HG03175 (cell line): Measurements from ENCODE around the gene VEZT.
"Not testable (repeated sequence)": the region's sequence is repeated elsewhere in the genome, so short reads cannot be mapped to it uniquely, and the experiment has no call there.

Experiments used
- ATAC-seq: cut with Tn5 transposase; IDR thresholded peaks from one replicate; pipeline ENCODE4 v1.9.1; 2021; ENCODE audit warnings: mild to moderate bottlenecking, moderate library complexity; ENCODE audit not compliant: unreplicated experiment

Gene VEZT

DNA sequence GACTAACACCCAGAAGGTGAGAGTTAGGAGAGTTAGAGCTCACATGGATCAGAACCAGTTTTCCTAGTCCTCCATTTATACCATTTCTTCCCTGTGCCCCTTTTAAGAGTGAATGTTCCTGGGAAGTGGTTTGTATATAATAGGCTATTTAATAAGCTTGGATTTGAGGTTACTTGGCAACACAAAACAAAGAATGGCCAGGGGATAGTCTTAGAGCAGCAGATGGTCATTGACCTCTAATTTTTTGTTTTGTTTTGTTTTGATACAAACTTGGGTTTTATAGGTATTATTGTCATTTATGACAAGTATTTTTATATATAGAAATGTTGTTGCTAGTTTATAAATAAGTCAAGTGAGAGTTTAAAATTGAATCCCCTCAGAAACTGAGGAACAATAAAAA, 35.8 kb downstream of the VEZT start:
- no peak for ATAC-seq

DNA sequence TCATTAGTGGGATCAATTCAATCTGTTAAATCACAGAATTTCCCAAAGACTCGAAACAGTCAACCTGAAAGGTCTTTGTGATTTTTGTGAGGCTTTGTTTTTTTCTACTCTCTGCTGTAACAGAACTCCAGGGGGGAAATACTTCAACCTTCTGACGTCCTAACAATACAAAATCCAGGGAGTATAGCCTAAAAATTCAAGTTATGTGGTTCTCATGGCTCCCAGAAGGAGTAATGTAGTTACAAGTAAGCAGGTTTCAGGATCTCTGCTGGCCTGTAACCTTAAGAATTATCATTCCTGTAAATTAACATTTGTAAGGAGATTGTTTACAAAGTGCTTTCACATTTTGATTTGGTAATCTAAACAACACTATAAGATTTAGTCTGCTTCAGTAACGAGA, 39.9 kb downstream of the VEZT start:
- ATAC-seq: no peak

DNA sequence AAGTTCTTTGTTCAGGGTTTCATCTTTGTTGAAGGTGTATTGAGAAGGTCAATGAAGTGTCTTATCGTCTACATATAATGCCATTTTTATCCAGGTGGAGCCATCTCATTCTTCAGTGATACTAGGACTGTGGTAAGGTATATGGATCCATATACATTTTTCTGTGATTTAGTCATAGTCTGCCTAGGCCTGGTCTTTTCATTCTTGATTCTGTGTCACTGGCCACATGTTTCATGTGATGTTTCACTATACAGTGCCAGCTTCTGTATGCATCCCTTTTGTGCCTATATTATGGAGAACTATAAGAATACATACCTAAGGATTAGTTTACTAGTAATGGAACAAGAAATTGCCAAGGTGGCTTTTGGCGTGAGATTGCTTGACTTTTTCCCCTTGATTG, 40.5 kb downstream of the VEZT start:
- ATAC-seq: no peak

DNA sequence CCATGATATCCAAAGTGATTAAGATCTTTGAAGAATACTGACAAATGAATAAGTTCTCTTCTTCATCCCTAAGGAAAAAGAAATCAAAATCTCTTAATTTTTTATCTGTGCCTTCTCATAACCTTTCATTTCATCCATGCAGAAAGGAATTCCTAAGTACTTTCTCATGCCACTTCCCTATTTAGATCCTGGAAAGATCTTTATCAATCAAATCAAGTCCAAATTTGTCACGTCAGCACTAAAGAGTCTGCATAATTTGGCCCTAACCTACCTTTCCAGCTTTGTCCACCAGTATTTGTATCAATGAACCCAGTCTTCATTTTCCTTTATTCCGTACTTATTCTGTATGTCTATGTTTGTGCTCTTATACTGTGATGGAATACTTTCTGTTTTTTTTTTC, 41.2 kb downstream of the VEZT start:
- no peak for ATAC-seq

DNA sequence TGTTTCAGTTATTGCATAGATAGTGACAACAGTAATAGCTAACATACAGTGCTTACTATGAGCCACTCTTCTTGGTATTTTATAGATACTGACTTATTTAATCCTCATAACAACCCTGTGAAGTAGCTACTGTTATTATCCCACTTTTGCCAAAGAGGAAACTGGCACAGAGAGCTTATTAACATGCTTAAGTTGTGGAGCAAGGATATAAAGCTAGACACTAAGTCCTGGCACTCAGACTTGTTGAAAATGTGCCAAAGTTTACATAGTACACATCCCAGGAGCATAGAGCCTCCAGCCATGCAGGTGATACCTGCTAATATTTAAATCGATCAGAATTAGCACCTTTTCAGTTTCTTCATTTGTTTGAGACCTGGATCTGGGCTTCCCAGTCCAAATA, 41.8 kb downstream of the VEZT start:
- ATAC-seq: no peak

DNA sequence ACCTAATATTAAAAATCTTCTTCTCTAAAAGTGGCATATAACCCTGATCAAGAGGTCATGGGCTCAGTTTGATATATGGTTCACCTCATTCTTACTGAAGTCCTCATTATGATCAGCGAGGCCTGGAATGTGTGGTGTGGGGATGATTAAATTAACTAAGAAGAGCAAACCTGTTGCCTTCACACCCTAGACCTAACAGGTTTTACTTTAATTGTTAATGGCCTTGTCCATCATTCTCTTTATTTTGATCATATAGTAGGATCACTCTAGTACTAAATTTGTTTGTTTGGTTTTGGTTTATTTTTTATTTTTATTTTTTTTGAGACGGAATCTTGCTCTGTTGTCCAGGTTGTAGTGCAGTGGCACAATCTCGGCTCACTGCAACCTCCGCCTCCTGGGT, 43.5 kb downstream of the VEZT start:
- ATAC-seq: no peak

DNA sequence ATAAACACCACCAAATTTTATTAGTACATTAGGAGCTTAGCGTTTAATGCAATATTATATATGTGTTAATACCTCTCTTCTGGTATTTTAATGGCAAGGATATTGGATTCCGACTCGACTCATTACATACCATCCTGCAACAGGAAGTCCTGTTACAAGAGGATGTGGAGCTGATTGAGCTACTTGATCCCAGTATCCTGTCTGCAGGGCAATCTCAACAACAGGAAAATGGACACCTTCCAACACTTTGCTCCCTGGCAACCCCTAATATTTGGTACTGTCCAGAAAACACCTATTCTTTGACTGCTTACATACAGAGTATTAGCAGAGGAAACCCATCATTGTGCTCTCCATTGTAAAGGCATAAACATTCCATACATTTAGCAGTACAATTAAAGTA, 45.2 kb downstream of the VEZT start:
- no peak for ATAC-seq

DNA sequence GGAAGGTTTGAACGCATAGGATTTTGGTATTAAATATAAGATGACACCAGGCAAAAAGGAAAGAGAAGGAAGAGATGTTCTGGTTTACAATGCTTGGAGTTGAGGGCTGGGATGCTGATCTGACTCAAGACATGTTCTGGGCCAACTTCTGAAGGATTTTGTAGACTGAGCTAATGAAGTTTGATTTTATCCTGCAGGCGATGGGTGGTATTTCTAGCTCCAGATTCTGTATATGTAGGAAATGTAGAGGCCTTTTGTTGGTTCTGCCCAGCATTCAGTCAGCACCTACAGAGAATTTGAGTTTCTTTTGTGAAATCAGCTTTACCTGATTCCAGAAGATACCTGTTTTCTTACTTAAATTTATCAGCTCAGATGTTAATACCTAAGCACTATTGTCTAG, 48.2 kb downstream of the VEZT start:
- no peak for ATAC-seq

DNA sequence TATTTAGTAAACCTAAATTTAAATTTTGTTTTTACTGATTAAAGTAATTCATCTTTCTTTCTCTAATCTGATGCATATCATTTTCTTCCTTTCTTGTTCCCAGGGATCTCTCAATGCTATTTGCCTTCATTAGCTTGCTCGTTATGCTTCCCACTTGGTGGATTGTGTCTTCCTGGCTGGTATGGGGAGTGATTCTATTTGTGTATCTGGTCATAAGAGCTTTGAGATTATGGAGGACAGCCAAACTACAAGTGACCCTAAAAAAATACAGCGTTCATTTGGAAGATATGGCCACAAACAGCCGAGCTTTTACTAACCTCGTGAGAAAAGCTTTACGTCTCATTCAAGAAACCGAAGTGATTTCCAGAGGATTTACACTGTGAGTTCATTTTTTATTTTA, 48.6 kb downstream of the VEZT start:
- no peak for ATAC-seq

DNA sequence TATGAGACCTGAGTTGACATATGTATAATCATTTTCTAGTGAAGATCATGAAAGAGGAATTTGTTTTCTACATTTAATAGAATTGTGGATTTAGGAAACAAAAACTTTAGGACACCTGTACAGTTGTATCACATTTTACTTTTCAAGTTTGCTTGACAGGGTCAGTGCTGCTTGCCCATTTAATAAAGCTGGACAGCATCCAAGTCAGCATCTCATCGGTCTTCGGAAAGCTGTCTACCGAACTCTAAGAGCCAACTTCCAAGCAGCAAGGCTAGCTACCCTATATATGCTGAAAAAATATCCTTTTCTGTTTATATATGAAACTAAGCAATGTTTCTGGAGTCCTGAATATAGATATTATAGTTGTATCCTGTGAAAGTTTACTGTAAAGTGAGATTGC, 52.3 kb downstream of the VEZT start:
- no peak for ATAC-seq

DNA sequence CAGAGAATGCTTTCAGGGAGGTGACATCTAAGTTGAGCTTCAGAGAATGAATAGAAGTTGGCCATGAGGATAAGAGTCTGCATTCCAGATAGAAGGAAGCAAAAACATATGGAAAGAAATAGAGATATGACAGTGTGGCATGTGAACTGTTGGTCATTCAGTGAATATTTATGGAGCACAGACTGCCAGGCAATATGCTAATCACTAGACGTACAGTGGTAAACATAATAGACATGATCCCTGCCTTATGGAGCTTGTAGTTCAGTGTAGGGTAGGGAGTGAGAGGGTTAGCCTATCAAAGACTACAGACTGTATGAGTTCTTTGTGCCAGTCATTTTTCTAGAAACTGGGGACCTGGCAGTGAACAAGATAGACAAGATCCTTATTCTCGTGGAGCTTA, 53.9 kb downstream of the VEZT start:
- ATAC-seq: no peak

DNA sequence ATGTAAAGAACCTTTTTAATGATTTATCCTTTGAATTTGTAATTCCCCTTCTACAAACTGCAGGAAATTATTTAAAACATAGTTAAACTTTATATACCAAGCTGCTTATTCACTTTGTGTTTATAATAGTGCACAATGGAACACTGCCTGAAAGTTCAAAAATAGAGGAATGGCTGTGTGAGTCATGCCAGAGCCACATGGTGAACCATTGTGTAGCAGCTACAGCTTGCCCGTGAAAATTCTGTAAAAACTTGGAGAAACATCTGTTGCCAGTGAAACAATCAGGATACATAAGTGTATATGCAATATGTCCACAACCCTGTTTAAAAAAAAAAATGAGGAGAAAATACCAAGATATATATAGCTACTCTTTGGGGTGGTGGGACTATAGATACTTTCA, 59.5 kb downstream of the VEZT start:
- no peak for ATAC-seq

DNA sequence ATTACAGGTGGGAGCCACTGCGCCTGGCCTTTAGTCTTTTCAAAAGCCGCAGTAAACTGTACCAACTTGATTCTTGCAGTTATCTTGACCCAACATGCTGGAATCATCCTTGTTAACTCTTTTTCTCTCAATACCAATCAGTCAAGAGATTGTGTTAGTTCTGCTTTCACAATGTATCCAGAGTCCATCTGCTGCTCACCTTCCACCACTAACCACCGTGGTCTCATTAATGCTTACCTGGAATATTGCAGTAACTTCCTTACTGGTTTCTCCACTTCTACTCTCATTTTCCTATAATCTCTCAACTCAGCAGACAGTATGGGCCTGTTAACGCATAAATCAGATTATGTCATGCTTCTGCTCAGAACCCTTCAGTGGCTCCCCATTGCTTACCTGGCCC, 62.2 kb downstream of the VEZT start:
- ATAC-seq: no peak

DNA sequence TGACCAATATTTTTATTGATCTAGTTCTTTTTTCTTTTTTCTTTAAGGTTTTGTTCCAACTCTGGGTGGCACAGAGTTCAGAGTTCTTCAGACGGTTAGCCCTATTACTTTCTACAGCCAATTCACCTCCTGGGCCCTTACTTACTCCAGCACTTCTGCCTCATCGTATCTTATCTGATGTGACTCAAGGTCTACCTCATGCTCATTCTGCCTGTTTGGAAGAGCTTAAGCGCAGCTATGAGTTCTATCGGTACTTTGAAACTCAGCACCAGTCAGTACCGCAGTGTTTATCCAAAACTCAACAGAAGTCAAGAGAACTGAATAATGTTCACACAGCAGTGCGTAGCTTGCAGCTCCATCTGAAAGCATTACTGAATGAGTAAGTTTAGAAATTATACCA, 64.7 kb downstream of the VEZT start:
- ATAC-seq: no peak

DNA sequence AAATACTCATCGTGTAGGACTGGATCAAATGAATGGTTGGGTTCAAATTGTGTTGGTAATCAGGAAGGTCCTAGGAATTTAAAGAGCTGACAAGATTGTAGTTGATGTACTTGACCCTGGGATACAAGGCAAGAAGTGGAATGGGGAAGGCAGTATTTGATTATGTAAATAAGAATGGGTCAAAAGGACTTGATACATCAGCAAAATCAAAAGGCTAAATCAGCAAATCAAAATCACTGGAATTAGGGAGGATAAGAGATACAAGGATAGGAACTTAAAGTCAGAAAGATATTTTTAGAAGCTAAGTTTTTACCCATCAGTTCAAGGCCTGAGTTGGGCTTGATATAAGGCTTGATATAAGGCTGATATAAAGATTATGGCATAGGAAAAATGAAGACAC, 65.8 kb downstream of the VEZT start:
- no peak for ATAC-seq

DNA sequence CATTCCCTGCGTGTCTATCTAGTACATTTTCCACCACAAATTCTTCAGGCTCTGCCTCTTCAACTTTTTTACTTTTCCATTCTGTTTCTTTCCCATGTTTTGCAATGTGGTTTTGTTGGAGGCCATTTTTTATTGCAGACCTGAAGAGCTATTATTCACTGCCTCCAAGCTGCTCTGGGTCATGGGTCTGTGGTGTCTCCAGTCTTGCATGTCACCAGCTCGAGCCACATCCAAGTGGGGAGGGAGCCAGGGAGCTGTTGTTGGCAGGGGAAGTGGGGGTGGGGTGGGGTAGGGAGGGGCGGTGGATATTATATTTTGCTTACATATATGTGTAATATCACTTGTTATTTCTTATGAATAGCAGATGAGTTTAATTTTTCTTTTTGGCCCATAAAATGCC, 69.1 kb downstream of the VEZT start:
- ATAC-seq: no peak

DNA sequence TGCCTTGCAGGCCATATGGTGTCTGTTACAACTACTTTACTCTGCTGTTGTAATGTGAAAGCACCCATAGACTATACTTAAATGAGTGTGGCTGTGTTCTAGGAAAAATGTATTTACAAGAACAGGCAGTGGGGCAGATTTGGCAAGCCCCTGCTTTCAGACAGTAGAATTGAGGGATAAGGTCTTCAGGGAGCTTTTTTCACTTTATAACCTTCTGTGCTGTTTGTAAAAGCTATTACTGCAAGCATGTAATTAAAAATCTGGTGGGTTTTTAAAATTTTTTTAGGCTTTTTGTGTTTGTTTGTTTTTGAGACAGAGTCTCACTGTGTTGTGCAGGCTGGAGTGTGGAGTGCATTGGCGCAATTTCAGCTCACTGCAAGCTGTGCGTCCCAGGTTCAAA, 73.9 kb downstream of the VEZT start:
- ATAC-seq: no peak

DNA sequence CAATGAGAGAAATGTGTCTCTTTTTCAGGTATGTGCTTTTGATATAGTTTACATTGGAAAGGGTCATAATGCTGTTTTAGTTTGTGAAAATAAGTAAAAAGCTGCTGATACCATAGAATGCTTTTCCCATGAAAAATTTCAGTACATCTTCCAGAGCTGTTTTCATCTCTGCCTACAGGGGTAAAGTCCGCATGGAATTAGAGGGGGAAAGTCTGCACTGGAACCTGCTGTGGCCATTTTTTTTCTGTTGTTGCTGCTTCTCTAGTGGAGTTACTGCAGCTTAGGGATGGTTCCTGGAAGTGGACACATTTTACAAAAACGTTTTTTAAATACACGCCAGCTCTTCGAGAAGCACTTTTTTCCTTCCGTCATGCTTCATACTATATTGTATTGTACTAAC, 81.3 kb downstream of the VEZT start:
- no peak for ATAC-seq

DNA sequence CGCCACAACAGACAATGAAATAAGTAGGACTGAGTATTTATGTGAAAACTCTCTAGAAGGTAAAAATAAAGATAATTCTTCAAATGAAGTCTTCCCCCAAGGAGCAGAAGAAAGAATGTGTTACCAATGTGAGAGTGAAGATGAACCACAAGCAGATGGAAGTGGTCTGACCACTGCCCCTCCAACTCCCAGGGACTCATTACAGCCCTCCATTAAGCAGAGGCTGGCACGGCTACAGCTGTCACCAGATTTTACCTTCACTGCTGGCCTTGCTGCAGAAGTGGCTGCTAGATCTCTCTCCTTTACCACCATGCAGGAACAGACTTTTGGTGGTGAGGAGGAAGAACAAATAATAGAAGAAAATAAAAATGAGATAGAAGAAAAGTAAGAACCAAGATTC, 82.7 kb downstream of the VEZT start:
- no peak for ATAC-seq

DNA sequence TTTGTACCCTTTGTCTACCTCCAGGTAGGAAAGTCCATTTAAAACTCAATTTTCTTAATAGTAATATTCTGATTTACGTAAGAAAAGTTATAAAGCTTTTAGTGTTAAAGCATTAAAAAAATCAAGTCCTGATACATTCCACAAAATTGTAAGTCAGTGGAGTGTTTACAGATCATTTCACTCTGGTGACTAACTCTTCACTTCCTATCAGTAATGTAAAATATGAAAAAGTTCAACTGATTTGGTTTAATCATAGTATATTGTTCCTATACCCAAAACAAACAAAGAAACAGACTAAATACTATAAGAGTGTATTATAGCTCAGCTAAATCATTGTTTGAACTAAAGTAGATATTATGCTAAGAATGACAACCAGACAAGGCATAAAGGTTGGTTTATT, 85.9 kb downstream of the VEZT start:
- ATAC-seq: no peak

DNA sequence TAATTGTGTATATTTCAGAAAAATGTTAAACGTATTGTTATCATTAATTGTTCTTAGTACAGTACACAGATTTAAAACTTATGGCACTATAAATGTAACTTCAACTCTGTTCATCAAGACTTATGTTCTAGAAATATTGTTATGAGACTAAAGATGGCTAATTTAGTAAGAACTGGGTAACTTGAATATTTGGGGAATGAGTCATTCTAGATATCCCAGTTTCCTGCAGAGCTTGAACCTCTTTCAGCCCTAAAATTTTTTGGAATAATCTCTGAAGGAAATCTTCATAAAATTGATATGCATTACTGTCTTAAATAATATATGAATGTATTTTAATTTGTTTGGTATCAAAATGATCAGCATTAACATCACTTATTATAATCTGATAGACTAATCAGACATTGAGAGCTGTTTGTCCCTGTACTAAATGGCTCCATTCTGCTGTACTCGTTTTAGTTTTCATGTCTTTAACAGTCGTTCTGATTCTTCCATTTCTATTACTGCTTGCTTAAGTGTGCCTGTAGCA, 87.1 kb downstream of the VEZT start:
- no peak for ATAC-seq

DNA sequence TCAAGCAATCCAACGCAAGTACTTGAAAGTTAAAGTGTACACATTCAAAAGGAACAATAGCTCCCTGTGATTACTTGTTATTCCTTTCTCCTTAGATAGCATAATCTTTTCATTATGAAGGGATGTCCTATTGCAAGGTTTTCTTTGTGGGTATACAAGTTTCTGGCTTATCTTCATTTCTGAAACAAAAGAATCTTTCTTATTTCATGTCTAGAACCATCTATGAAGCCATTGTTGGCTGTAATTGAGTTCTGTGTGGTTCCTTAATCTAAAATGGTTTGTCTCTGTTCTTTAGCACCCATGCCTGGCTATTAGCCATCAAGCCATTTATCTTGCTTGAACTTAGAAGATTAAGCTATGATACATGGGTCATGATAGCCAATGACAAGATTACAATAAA, 95.0 kb downstream of the VEZT start:
- ATAC-seq: no peak

DNA sequence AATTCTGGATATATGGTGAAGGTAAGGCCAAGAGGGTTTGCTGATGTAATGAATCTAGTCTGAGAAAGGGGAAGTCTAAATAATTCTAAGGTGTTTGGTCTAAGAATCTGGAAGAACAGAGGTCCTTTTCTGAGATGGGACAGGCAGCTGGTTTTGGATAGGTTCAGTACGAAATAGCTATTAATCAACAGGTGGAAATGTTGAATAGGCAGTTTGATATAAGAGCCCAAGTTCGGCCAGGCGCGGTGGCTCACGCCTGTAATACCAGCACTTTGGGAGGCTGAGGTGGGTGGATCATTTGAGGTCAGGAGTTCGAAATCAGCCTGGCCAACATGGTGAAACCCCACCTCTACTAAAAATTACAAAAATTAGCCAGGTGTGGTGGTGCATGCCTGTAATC, 97.1 kb downstream of the VEZT start:
- not testable (repeated sequence) for ATAC-seq

DNA sequence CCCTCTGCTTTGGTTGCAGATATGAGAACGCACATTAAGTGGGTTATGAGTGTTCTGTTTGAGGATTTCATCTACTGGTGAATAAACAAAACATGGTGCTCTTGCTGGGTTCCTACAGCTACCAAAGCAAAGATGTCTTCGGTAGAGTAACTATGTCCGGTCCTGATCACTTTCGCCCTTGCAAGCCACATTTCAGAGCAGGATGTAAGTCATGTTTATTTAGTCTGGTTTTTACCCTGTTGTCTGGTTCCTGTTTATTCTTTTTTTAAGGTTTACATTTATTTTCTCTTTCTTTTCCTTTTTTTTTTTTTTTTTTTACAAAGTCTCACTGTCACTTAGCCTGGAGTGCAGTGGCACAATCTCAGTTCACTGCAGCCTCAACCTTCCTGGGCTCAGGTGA, 99.2 kb downstream of the VEZT start:
- no peak for ATAC-seq
